Activated T-helper 2 cell treated with anti-CD3 and anti-CD28 coated beads, Interferon-gamma antibody, Interleukin-2, Interleukin-4, amounts not matched to agents 10 μg/mL and 5 μg/mL and 100 μg/mL, durations not matched to agents 14 hours and 24 hours and 36 hours (primary cell): ENCODE measurements around the gene FANCC. TPM values are rescaled to one million over a fixed set of nuclear protein-coding genes. Genes with fewer than 3 reads are reported as not detected.

Experiments used
- DNase-seq: peaks from one replicate; pipeline ENCODE4 v3.0.0; 2021; ENCODE audit warnings: low spot score
- H3K27ac Mint-ChIP-seq: one replicate; pipeline ENCODE4 v1.8.0; 2021; ENCODE audit warnings: mixed read lengths
- H3K27me3 Mint-ChIP-seq: one replicate; pipeline ENCODE4 v1.8.0; 2021; ENCODE audit warnings: low read depth, mixed read lengths
- H3K36me3 Mint-ChIP-seq: one replicate; pipeline ENCODE4 v1.8.0; 2021; ENCODE audit warnings: low read depth, mixed read lengths
- H3K4me1 Mint-ChIP-seq: one replicate; pipeline ENCODE4 v1.8.0; 2021; ENCODE audit warnings: low read depth, mixed read lengths
- H3K4me3 Mint-ChIP-seq: one replicate; pipeline ENCODE4 v1.8.0; 2021; ENCODE audit warnings: low read depth, mild to moderate bottlenecking, moderate library complexity, mixed read lengths
- H3K9me3 Mint-ChIP-seq: one replicate; pipeline ENCODE4 v1.8.0; 2021; ENCODE audit warnings: mixed read lengths
- intact Hi-C: fragments of 100-400 bp; cut with micrococcal nuclease; formaldehyde crosslinking; loops from one replicate; pipeline ENCODE4 v1.15.1; 2023
- total RNA-seq: library from RNA; stranded (reverse); gene quantifications from 2 replicates; pipeline ENCODE4 v1.2.3, GENCODE V29; 2022

The FANCC gene
- total RNA-seq, 1 donor from 2014 or later, result 16.8 TPM

DNA sequence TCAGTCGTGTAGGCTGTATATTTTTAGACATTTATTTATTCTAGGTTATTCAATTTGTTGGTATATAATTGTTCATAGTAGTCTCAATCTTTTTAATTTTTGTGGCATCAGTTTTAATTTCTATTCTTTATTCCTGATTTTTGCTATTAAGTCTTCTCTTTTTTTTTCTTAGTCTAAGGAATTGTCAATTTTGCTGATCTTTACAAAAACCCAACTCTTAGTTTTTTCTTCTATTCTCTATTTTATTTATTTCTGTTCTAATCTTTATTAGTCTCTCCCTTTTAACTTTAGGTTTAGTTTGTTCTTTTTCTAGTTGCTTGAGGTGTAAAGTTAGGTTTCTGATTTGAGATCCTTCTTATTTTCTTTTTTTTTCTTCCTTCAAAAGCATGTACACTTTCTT lies 152.5 kb downstream of the FANCC start:
- intact Hi-C loops, result no loop called here
- peak overlapping the region; percentile 3 for H3K27ac Mint-ChIP-seq
- H3K4me3 Mint-ChIP-seq, result no peak overlapping the region
- peaks cover 20% of the 10 kb centered on the region for H3K4me1 Mint-ChIP-seq
- no peak for DNase-seq
- H3K36me3 Mint-ChIP-seq, result peaks cover 53% of the 10 kb centered on the region
- no peaks in the 10 kb centered on the region for H3K27me3 Mint-ChIP-seq
- peaks cover 23% of the 10 kb centered on the region for H3K9me3 Mint-ChIP-seq

DNA sequence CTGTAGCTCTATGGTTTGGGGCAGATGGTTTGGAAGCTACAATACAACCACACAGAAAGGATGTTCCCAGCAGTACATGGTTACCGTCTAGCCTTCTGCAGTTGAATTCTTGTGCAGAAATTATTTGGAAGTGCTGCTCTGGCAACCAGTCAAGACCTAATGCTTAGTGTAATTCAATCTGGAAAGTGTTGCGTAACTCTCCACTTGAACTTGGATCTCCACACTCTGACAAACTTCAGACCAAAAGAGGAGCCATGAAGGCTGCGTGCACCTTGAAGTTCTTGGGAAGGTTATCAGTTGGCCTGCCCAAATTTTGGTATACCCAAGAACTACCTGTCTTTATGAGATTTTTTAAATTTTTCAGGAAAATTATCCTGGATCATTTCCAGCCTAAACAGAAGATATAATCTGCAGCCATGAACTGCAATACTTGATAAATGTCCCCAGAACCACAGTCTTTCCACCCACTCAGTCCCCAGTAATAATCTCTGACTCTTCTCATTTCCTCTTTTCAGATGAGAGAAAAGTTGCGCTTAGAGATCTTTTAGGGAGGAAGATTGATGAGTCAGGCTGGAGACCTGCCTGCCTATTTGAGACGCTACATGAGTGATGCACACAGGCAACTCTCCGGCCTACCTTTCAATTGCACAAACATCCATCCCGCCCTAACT lies 159.9 kb downstream of the FANCC start:
- H3K36me3 Mint-ChIP-seq, result peaks cover 13% of the 10 kb centered on the region
- H3K27me3 Mint-ChIP-seq, result no peaks in the 10 kb centered on the region
- intact Hi-C loops, result no loop called here
- H3K27ac Mint-ChIP-seq, result no peak overlapping the region
- no peak for DNase-seq
- peaks cover 7% of the 10 kb centered on the region for H3K4me1 Mint-ChIP-seq
- peaks cover 3% of the 10 kb centered on the region for H3K9me3 Mint-ChIP-seq
- H3K4me3 Mint-ChIP-seq, result no peak overlapping the region

DNA sequence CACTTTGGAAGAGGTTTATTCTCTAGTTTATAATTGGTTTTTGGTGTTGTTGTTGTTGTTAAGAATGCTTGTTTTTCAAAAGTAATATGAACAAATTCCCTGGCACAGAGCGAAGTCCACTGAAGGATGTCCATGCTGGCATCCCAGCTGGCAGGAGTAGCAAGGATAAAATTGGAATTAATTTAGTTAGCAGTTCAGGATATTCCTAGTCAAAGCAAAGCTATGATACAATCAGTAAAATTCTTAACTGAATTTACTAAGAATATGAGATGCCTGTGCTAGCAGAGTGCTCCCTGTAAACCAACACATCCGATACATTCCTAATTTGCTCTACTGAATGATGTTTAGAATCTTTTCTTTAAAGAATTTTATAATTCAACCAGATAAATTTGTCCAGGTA lies 161.4 kb downstream of the FANCC start:
- DNase-seq, result no peak
- no peak overlapping the region for H3K27ac Mint-ChIP-seq
- H3K36me3 Mint-ChIP-seq, result peaks cover 9% of the 10 kb centered on the region
- peaks cover 7% of the 10 kb centered on the region for H3K4me1 Mint-ChIP-seq
- H3K4me3 Mint-ChIP-seq, result no peak overlapping the region
- H3K27me3 Mint-ChIP-seq, result no peaks in the 10 kb centered on the region
- intact Hi-C loops, result no loop called here
- no peaks in the 10 kb centered on the region for H3K9me3 Mint-ChIP-seq

DNA sequence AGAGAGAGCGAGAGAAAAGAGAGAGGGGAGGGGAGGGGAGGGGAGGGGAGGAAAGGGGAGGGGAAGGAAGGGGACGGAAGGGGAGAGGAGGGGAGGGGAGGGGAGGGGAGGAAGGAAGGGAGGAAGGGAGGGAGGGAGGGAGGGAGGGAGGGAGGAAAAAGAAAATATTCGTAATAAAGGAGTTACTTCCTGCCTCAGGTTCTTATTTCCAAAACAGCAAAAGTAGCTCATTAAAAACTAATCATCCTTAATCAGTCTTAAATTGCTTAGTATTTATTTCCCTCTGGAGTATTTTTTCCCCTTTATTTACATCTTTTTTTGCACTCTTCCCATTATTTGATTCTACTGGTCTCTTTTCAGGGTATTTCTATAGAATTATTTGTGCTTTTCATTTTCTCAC lies 162.3 kb downstream of the FANCC start:
- Mint-ChIP-seq H3K4me1 (peaks cover 7% of the 10 kb centered on the region), H3K27me3 (no peaks in the 10 kb centered on the region), H3K36me3 (peaks cover 3% of the 10 kb centered on the region), H3K27ac (no peak overlapping the region), H3K4me3 (no peak overlapping the region), H3K9me3 (no peaks in the 10 kb centered on the region)
- no peak for DNase-seq
- intact Hi-C loops, result no loop called here

DNA sequence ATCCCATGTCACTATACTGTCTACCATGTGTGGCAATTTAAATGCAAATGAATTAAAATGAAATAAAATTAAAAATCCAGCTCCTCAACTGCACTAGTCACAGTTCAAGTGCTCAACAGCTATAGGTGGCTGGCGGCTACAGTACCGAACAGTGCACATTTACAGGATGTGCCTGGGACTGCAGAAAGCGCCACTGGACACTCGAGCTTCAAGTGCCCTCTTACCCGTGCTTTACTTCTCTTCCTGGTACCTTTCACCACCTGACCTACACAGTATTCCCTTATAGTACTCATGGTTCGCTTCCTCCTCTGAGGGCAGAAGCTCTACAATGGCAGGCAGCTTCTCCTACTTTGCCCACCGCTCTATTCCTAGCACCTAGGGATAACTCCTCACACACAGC lies 166.6 kb downstream of the FANCC start:
- Mint-ChIP-seq H3K4me1 (peaks cover 5% of the 10 kb centered on the region), H3K27ac (no peak overlapping the region), H3K9me3 (no peaks in the 10 kb centered on the region), H3K36me3 (no peaks in the 10 kb centered on the region), H3K4me3 (no peak overlapping the region), H3K27me3 (no peaks in the 10 kb centered on the region)
- DNase-seq, result no peak
- intact Hi-C loops, result no loop called here

DNA sequence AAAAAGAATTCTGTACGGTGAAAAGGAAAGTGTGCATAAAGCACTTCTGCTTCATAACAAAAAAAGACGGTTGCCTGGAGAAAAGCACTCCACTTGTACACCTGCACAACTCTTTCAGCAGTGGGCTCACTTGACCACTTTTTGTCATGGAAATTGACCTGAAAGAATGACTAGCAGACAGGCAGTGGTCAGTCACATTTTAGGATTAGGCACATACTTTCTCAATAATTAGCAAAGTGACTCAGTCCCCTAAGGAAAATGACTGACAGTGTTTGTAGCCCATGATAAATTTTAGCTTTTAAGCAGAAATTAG lies 169.3 kb downstream of the FANCC start:
- no peaks in the 10 kb centered on the region for H3K27me3 Mint-ChIP-seq
- no peaks in the 10 kb centered on the region for H3K36me3 Mint-ChIP-seq
- H3K9me3 Mint-ChIP-seq, result no peaks in the 10 kb centered on the region
- no peak overlapping the region for H3K27ac Mint-ChIP-seq
- DNase-seq, result no peak
- intact Hi-C loops, result no loop called here
- peaks cover 2% of the 10 kb centered on the region for H3K4me1 Mint-ChIP-seq
- no peak overlapping the region for H3K4me3 Mint-ChIP-seq

DNA sequence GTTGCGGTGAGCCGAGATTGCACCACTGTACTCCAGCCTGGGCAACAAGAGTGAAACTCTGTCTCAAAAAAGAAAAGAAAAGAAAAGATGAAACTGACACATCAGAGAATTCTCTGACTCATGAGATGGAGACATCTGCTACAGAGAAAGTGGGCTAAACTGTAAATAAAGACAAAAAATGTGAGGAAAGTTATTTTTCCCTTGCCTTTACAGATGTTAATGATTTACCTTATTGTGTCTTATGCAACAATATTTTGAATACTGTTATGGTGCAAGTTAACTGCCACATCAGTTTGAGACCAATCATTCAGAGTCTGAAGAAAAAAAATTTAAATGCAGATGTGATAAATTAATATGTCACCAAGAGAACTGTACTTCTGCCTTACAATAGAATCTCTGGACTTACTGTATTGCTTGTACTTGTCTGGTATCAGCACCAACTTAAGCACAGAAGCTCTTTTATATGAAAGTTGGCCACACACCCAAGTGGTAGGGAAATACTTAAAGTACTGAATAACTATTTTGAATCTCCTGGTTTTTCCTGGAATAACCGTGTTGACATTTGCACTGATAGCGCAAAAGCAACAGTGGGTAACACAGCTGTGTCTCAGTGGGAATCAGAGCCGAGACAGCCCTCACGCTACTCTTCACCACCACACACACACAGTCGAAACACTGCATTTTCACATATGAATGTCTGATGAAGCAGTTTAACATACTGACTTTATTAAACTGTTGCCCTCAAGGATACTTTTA lies 169.9 kb downstream of the FANCC start:
- no peaks in the 10 kb centered on the region for H3K36me3 Mint-ChIP-seq
- no peak overlapping the region for H3K4me3 Mint-ChIP-seq
- intact Hi-C loops, result no loop called here
- H3K27ac Mint-ChIP-seq, result no peak overlapping the region
- DNase-seq, result no peak
- H3K27me3 Mint-ChIP-seq, result no peaks in the 10 kb centered on the region
- no peaks in the 10 kb centered on the region for H3K9me3 Mint-ChIP-seq
- peaks cover 2% of the 10 kb centered on the region for H3K4me1 Mint-ChIP-seq

DNA sequence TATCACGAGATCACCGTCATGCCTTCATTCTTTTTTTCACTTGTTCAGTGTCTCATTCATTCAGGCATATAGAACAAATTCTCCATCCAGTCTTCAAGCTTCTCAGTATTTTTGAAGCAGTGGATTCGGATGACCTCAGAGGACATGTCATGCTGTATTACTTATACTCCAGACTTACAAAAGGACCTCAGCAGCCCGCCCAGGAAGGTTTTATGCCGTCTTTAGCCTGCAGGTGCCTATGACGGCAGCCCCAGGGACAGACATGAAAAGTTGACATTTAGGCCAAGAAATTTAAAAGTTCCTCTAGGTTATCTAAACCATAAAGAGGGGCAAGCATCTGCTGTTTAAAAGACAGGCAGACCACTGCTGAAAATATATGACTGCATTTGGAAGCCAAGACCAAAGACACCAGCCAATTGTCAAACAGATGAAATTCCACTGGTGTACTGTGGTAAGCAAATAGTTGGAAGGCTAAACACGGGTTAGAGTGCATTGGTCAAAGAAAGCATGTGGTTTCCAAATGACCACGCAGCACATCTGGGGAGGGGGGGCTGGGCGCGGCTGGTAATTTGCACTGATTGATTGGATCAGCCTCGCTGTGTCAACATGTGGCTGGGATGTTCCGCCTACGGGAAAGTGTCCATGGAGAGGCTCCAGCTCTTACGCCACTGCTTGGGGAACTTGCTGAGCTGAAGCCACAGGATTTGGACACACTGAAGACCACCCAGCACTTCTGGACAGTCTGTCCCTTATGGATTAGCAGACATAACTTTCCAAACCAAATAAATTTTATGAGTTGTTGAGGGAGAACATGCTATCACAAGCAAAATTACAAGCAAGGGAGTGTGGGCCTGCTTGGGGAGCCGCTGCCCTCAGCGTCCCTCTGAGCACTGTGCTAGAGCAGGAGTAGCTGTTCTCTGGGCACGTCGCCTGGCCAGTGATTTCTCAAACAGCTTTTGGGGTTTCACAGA lies 173.6 kb downstream of the FANCC start:
- no peaks in the 10 kb centered on the region for H3K27me3 Mint-ChIP-seq
- H3K36me3 Mint-ChIP-seq, result no peaks in the 10 kb centered on the region
- intact Hi-C loops, result no loop called here
- no peak overlapping the region for H3K4me3 Mint-ChIP-seq
- H3K9me3 Mint-ChIP-seq, result no peaks in the 10 kb centered on the region
- no peak for DNase-seq
- H3K27ac Mint-ChIP-seq, result no peak overlapping the region
- peaks cover 9% of the 10 kb centered on the region for H3K4me1 Mint-ChIP-seq

DNA sequence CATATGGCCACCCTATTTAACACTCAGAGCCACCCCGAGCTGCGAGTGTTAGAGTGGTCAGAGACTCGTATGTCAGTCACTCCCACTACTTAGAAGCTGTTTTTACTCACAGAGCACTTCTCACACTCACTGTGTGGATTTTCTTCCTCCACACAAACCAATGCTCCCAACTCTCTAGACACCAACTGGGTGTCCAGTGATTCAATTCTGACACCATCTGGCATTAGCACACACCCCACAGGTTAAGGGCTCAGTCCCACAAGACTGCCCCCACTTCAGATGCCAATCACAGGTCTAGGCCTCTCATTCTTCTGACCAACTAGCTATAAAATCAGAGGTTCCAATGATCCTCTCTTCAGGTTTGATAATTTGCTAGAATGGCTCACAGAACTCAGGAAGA lies 174.8 kb downstream of the FANCC start:
- Mint-ChIP-seq H3K27me3 (no peaks in the 10 kb centered on the region), H3K9me3 (no peaks in the 10 kb centered on the region), H3K27ac (no peak overlapping the region), H3K36me3 (no peaks in the 10 kb centered on the region), H3K4me3 (no peak overlapping the region), H3K4me1 (peaks cover 9% of the 10 kb centered on the region)
- no peak for DNase-seq
- intact Hi-C loops, result no loop called here

DNA sequence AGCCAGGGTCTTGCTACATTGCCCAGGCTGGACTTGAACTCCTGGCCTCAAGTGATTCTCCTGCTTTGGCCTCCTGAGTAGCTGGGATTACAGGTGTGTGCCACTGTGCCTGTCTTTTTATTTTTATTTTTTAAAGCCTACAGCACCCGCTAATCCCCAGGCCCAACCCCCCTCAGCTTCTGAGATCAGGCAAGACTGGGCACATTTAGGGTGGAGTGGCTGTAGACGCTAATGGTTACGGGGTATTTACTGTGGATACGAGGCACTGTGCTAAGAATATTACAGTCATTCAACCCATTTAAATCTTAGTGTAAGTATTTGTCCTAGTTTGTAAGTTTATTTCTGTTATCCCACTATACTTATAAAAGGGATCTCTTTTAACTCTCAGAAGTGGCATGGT lies 175.2 kb downstream of the FANCC start:
- peaks cover 9% of the 10 kb centered on the region for H3K4me1 Mint-ChIP-seq
- no peak for DNase-seq
- no peaks in the 10 kb centered on the region for H3K9me3 Mint-ChIP-seq
- no peak overlapping the region for H3K4me3 Mint-ChIP-seq
- H3K27ac Mint-ChIP-seq, result no peak overlapping the region
- no peaks in the 10 kb centered on the region for H3K27me3 Mint-ChIP-seq
- intact Hi-C loops, result no loop called here
- H3K36me3 Mint-ChIP-seq, result no peaks in the 10 kb centered on the region

DNA sequence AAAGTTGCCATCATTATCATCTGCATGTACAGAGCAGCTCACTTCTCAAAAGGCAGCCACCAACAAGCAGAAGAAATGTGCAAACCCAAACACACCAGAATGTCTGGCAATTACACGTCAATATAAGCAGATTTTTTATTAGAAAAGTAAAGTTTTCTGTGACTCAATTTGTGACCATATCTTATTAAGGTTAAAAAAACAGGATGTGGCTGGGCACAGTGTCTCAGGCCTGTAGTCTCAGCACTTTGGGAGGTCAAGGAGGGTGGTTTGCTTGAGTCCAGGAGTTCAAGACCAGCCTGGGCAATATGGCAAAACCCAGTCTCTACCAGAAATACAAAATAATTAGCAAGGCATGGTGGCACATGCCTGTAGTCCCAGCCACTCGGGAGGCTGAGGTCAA lies 176.7 kb downstream of the FANCC start:
- no peak for DNase-seq
- Mint-ChIP-seq H3K4me3 (no peak overlapping the region), H3K4me1 (peaks cover 7% of the 10 kb centered on the region), H3K27ac (no peak overlapping the region), H3K27me3 (no peaks in the 10 kb centered on the region), H3K36me3 (no peaks in the 10 kb centered on the region), H3K9me3 (no peaks in the 10 kb centered on the region)
- intact Hi-C loops, result no loop called here

DNA sequence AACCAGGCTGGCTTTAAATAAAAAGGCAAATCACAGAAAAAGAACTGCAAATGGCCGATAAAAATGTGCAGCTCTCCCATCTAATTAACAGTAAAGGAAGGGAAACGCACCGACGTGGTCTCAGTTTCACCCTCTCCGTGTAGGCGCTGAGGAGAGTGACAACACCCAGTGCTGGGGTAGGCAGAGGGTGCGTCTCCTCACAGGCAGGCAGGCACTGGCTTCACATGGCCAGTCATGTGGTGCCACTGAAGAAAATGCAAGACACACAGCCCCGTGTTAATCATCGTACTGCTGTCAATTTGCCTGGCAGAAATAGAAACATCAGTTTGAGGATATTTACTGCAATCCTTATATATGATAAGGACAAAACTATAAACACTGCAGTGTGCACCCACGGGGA lies 178.4 kb downstream of the FANCC start:
- Mint-ChIP-seq H3K27ac (no peak overlapping the region), H3K4me3 (no peak overlapping the region), H3K9me3 (no peaks in the 10 kb centered on the region), H3K4me1 (peaks cover 7% of the 10 kb centered on the region), H3K27me3 (no peaks in the 10 kb centered on the region), H3K36me3 (no peaks in the 10 kb centered on the region)
- no peak for DNase-seq
- intact Hi-C loops, result no loop called here

DNA sequence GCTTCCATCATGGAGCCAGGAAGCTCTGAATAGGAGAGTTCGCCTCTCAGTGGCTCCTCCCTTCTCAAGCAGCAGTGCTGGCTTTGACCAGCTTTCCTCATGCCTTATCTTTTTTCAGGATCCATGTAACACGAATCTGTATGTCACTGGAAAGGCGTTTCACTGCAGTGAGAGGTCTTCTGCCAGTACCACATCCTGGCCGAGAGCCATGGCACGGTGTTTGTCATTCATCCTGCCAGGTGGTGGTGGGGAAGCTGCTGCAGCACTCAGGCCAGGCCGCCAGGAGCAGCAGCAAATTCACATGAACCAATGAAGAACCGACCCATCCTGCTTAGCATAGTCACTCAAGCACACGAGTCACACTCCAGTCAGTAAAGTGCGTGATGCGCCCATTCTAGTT lies 179.0 kb downstream of the FANCC start:
- H3K9me3 Mint-ChIP-seq, result no peaks in the 10 kb centered on the region

More for the DNA sequence above, 179.0 kb downstream of the FANCC start:
- DNase-seq, result no peak
- no peak overlapping the region for H3K4me3 Mint-ChIP-seq
- no peak overlapping the region for H3K27ac Mint-ChIP-seq
- H3K36me3 Mint-ChIP-seq, result no peaks in the 10 kb centered on the region
- intact Hi-C loops, result no loop called here
- no peaks in the 10 kb centered on the region for H3K27me3 Mint-ChIP-seq
- H3K4me1 Mint-ChIP-seq, result peaks cover 7% of the 10 kb centered on the region
